WERI-Rb-1 (cell line): Measurements from ENCODE around the gene KRTAP10-2.

Experiments
- DNase-seq: peaks from one replicate; pipeline ENCODE4 v3.0.0-alpha.2; 2020
- H3K27ac ChIP-seq: fragments of 250-450 bp; sonication (Bioruptor Pico); 2 replicates; pipeline ENCODE4 v1.5.1; 2020; ENCODE audit warnings: mild to moderate bottlenecking, moderate library complexity
- H3K27me3 ChIP-seq: fragments of 250-450 bp; sonication (Bioruptor Pico); 2 replicates; pipeline ENCODE4 v1.5.1; 2021; ENCODE audit warnings: mild to moderate bottlenecking, low read depth, moderate library complexity; ENCODE audit not compliant: insufficient read depth, severe bottlenecking
- H3K36me3 ChIP-seq: fragments of 250-450 bp; sonication (Bioruptor Pico); 2 replicates; pipeline ENCODE4 v1.5.1; 2020; ENCODE audit warnings: mild to moderate bottlenecking, moderate library complexity
- H3K4me3 ChIP-seq: 2 replicates; pipeline ENCODE4 v1.5.1; 2011; ENCODE audit warnings: low read depth, mild to moderate bottlenecking, control low read depth, low read length
- H3K9me3 ChIP-seq: fragments of 250-450 bp; sonication (Bioruptor Pico); 2 replicates; pipeline ENCODE4 v1.5.1; 2021; ENCODE audit warnings: mild to moderate bottlenecking, moderate library complexity; ENCODE audit not compliant: severe bottlenecking
- CTCF ChIP-seq: IDR thresholded peaks from 2 replicates; pipeline ENCODE4 v1.5.1; 2011; ENCODE audit warnings: low read depth, mild to moderate bottlenecking, control low read depth, inconsistent platforms, low read length

Gene KRTAP10-2

GRCh38 chr21:44537930-44538911 lies 13.1 kb downstream of the KRTAP10-2 start:
- Histone ChIP-seq H3K36me3 (no peaks in the 10 kb centered on the region), H3K4me3 (no peak overlapping the region), H3K9me3 (peaks cover 10% of the 10 kb centered on the region), H3K27me3 (no peaks in the 10 kb centered on the region), H3K27ac (no peak overlapping the region)
- DNase-seq: peak; percentile 17
- TF ChIP-seq CTCF: no peak

- Histone ChIP-seq H3K9me3 (no peaks in the 10 kb centered on the region), H3K4me3 (no peak overlapping the region), H3K36me3 (no peaks in the 10 kb centered on the region), H3K27ac (no peak overlapping the region), H3K27me3 (no peaks in the 10 kb centered on the region)
- no peak for TF ChIP-seq CTCF
- DNase-seq: peak; percentile 9
Measured at GRCh38 chr21:44535963-44536362, 15.3 kb downstream of the KRTAP10-2 start.

GRCh38 chr21:44534688-44535087 lies 16.6 kb downstream of the KRTAP10-2 start:
- TF ChIP-seq CTCF: no peak
- no peak for DNase-seq
- H3K9me3 ChIP-seq: no peaks in the 10 kb centered on the region
- no peaks in the 10 kb centered on the region for H3K36me3 ChIP-seq
- H3K27ac ChIP-seq: no peak overlapping the region
- H3K27me3 ChIP-seq: no peaks in the 10 kb centered on the region
- H3K4me3 ChIP-seq: no peak overlapping the region

GRCh38 chr21:44533891-44534627 lies 17.2 kb downstream of the KRTAP10-2 start:
- H3K27ac ChIP-seq: no peak overlapping the region
- H3K4me3 ChIP-seq: no peak overlapping the region
- peak; percentile 5 for DNase-seq
- TF ChIP-seq CTCF: no peak
- no peaks in the 10 kb centered on the region for H3K9me3 ChIP-seq
- H3K36me3 ChIP-seq: no peaks in the 10 kb centered on the region
- H3K27me3 ChIP-seq: no peaks in the 10 kb centered on the region

- no peak for TF ChIP-seq CTCF
- H3K4me3 ChIP-seq: no peak overlapping the region
- DNase-seq: peak; percentile 14
- H3K27ac ChIP-seq: no peak overlapping the region
- H3K9me3 ChIP-seq: no peaks in the 10 kb centered on the region
- H3K27me3 ChIP-seq: no peaks in the 10 kb centered on the region
- no peaks in the 10 kb centered on the region for H3K36me3 ChIP-seq
Measured at GRCh38 chr21:44533121-44533890, 18.0 kb downstream of the KRTAP10-2 start.
